ENCODE data around the gene LMLN.
A peak's percentile ranks its signal among the peaks of the same experiment; 100 is the strongest.

The LMLN gene

DNA sequence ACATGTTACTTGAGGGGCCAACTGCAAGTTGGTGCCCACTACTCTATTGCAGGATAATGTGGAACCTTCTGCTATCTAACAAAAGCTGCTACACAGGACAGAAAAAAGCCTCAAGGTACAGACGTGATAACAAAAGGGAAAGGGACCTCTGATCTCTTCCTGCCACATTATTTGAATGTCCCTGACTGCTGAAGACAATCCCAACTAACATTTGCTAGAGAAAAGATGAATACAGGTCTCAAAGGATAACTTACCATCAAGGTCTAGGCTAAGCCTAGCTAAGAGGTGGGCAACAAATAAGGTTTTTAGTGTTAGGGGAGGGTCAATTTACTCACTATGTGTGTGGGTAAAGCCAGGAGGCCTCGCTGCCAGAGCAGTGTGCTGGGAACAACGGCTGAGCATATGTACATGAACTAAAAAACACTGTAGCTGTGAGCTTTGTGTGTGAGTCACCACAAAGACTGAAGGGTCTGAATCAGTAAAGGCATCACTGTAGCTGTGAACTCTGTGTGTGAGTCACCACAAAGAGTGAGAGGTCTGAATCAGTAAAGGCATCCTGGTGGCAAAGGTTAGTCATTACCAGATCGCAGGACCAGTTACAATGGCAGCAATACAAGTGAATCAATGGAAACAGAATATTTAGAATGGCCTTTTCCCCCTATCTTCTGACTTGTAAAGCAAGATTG is 111.7 kb downstream of the LMLN start:
- no peak for TF ChIP-seq POU6F1 (CRISPR knock-in tag; IDR thresholded peaks at IDR 0.05; ENCODE audit: borderline replicate concordance, low read depth)
- no peak for TF ChIP-seq ZFP3 (CRISPR knock-in tag; IDR thresholded peaks at IDR 0.05)
- no peak for TF ChIP-seq ZNF70 (CRISPR knock-in tag; IDR thresholded peaks at IDR 0.05)
- no peak for TF ChIP-seq CSRNP3 (CRISPR knock-in tag; IDR thresholded peaks at IDR 0.05)
- TF ChIP-seq ESRRG (CRISPR knock-in tag; IDR thresholded peaks at IDR 0.05): no peak
- TF ChIP-seq TOX (CRISPR knock-in tag; IDR thresholded peaks at IDR 0.05; ENCODE audit: borderline replicate concordance): no peak
- TF ChIP-seq RARB (CRISPR knock-in tag; IDR thresholded peaks at IDR 0.05): no peak
- no peak for TF ChIP-seq GLIS3 (CRISPR knock-in tag; IDR thresholded peaks at IDR 0.05)
- no peak for TF ChIP-seq ZC3H10 (CRISPR knock-in tag; IDR thresholded peaks at IDR 0.05)
- TF ChIP-seq SNAI2 (CRISPR knock-in tag; IDR thresholded peaks at IDR 0.05): no peak
- TF ChIP-seq, protein P1, sequence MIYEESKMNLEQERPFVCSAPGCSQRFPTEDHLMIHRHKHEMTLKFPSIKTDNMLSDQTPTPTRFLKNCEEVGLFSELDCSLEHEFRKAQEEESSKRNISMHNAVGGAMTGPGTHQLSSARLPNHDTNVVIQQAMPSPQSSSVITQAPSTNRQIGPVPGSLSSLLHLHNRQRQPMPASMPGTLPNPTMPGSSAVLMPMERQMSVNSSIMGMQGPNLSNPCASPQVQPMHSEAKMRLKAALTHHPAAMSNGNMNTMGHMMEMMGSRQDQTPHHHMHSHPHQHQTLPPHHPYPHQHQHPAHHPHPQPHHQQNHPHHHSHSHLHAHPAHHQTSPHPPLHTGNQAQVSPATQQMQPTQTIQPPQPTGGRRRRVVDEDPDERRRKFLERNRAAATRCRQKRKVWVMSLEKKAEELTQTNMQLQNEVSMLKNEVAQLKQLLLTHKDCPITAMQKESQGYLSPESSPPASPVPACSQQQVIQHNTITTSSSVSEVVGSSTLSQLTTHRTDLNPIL (CRISPR knock-in tag; IDR thresholded peaks at IDR 0.05; ENCODE audit: low read depth): no peak
- TF ChIP-seq ISL1 (CRISPR knock-in tag; IDR thresholded peaks at IDR 0.05): no peak
- TF ChIP-seq PPARA (CRISPR knock-in tag; IDR thresholded peaks at IDR 0.05; ENCODE audit: borderline replicate concordance): no peak
- TF ChIP-seq, protein P2, sequence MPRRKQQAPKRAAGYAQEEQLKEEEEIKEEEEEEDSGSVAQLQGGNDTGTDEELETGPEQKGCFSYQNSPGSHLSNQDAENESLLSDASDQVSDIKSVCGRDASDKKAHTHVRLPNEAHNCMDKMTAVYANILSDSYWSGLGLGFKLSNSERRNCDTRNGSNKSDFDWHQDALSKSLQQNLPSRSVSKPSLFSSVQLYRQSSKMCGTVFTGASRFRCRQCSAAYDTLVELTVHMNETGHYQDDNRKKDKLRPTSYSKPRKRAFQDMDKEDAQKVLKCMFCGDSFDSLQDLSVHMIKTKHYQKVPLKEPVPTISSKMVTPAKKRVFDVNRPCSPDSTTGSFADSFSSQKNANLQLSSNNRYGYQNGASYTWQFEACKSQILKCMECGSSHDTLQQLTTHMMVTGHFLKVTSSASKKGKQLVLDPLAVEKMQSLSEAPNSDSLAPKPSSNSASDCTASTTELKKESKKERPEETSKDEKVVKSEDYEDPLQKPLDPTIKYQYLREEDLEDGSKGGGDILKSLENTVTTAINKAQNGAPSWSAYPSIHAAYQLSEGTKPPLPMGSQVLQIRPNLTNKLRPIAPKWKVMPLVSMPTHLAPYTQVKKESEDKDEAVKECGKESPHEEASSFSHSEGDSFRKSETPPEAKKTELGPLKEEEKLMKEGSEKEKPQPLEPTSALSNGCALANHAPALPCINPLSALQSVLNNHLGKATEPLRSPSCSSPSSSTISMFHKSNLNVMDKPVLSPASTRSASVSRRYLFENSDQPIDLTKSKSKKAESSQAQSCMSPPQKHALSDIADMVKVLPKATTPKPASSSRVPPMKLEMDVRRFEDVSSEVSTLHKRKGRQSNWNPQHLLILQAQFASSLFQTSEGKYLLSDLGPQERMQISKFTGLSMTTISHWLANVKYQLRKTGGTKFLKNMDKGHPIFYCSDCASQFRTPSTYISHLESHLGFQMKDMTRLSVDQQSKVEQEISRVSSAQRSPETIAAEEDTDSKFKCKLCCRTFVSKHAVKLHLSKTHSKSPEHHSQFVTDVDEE (CRISPR knock-in tag; IDR thresholded peaks at IDR 0.05): no peak
- no peak for TF ChIP-seq CSDC2 (CRISPR knock-in tag; IDR thresholded peaks at IDR 0.05)
- TF ChIP-seq ZNF8 (CRISPR knock-in tag; IDR thresholded peaks at IDR 0.05): no peak
- peak; percentile 96 for ATAC-seq

DNA sequence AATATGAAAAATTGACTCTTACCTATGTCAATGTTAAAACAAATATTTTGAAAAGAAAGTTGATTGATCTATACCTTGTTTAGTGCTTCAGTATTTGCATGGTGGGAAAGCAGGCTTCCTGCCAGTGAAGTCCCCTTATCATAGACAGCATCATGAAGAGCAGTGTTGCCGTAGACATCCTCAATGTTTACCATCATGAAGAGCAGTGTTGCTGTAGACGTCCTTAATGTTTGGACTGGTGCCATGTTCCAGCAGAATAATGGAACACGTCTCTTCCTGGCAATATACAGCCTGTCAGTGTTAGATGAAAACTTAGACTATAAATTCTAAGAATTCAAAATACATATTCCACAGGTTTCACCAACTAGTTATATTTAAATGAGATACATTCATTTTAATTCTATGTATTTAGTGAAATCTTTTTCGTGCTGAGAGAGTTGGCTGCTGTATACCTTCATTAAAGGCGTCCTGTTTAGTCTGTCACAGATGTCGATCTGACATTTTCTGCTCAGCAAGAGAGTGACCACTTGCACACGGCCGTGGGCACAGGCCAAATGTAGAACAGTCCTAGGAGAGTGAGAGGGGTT is 116.8 kb downstream of the LMLN start:
- TF ChIP-seq, protein P2 (CRISPR knock-in tag; IDR thresholded peaks at IDR 0.05): no peak
- TF ChIP-seq, protein P1 (CRISPR knock-in tag; IDR thresholded peaks at IDR 0.05; ENCODE audit: low read depth): no peak

More for the DNA sequence above, 116.8 kb downstream of the LMLN start:
- no peak for ATAC-seq
